ENCODE data around the gene ZSWIM4. TPM values are rescaled to one million over a fixed set of nuclear protein-coding genes. Genes with fewer than 3 reads are reported as not detected.

The ZSWIM4 gene
- total RNA-seq, 1 donor = 9.0 TPM

DNA sequence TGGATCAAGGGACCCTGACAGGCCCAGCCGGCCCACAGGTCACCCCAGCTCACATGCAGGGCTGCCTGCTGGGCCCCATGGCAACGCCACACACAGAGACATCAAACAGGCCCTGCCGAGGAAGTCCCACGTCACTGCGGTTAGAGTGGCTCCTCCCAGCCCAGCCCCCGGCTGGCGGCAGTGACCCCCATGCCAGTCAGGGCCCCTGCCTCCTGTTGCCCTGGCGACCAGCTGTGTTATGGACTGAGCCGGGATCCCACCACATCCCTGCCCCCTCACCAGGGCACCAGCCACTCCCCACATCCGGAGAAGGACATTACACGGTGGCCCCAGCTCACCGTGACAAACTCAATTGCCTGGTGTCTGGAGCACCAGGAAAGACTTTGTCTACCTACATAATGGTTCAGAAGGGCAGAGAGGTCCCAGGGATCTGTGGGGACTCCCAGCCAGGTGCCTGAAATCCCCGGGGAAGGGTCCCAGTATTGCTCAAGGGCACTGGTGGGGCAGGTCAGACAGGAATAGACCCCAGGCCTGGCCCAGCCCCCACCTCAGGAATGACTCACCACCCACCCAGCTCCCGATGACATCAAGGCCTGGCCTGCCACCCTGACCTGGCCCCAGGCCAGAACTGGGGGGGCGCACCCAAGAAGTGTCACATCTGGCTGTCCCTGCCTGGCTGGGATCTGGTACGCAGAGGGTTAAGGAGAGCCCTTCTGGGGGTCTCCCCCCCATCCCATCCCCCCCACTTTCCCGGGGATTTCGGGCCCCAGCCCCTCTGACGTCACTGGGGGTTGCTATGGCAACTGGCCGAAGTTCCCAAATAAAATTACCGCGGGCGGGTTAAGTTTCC lies 51.5 kb downstream of the ZSWIM4 start:
- Histone ChIP-seq H2AFZ (ENCODE audit: low read length) (no peak overlapping the region), H3K4me1 (ENCODE audit: insufficient read depth, low read length) (peaks cover 49% of the 10 kb centered on the region), H3K9me3 (ENCODE audit: low read depth, low read length) (no peaks in the 10 kb centered on the region), H3K27me3 (ENCODE audit: insufficient read depth, low read length) (no peaks in the 10 kb centered on the region), H3K79me2 (ENCODE audit: insufficient read depth, low read length) (peaks cover 13% of the 10 kb centered on the region), H4K20me1 (ENCODE audit: insufficient read depth, low read length) (peaks cover 2% of the 10 kb centered on the region), H3K4me2 (ENCODE audit: insufficient read depth, low read length) (peak overlapping the region; percentile 88), H3K27ac (ENCODE audit: low read depth, low read length) (peak overlapping the region; percentile 100), H3K36me3 (ENCODE audit: insufficient read depth, low read length) (no peaks in the 10 kb centered on the region), H3K4me3 (ENCODE audit: insufficient read depth, low read length) (peak overlapping the region; percentile 75)
- peak; percentile 99 for DNase-seq (ENCODE audit: insufficient read length, low spot score, missing footprints)
- TF ChIP-seq CTCF (IDR thresholded peaks at IDR 0.05; ENCODE audit: extremely low read depth, low read depth, low read length) = no peak

- peak; percentile 99 for DNase-seq (ENCODE audit: insufficient read length, low spot score, missing footprints)
- H3K27ac ChIP-seq (ENCODE audit: low read depth, low read length) = peak overlapping the region; percentile 100
- peak overlapping the region; percentile 75 for H3K4me3 ChIP-seq (ENCODE audit: insufficient read depth, low read length)
- no peak for TF ChIP-seq CTCF (IDR thresholded peaks at IDR 0.05; ENCODE audit: extremely low read depth, low read depth, low read length)
- H3K36me3 ChIP-seq (ENCODE audit: insufficient read depth, low read length) = no peaks in the 10 kb centered on the region
- peaks cover 5% of the 10 kb centered on the region for H3K79me2 ChIP-seq (ENCODE audit: insufficient read depth, low read length)
- no peaks in the 10 kb centered on the region for H3K9me3 ChIP-seq (ENCODE audit: low read depth, low read length)
- H4K20me1 ChIP-seq (ENCODE audit: insufficient read depth, low read length) = no peaks in the 10 kb centered on the region
- H3K4me1 ChIP-seq (ENCODE audit: insufficient read depth, low read length) = peaks cover 58% of the 10 kb centered on the region
- no peaks in the 10 kb centered on the region for H3K27me3 ChIP-seq (ENCODE audit: insufficient read depth, low read length)
- peak overlapping the region; percentile 88 for H3K4me2 ChIP-seq (ENCODE audit: insufficient read depth, low read length)
- no peak overlapping the region for H2AFZ ChIP-seq (ENCODE audit: low read length)
Measured at GRCh38 chr19:13847407-13848339, 52.4 kb downstream of the ZSWIM4 start.

DNA sequence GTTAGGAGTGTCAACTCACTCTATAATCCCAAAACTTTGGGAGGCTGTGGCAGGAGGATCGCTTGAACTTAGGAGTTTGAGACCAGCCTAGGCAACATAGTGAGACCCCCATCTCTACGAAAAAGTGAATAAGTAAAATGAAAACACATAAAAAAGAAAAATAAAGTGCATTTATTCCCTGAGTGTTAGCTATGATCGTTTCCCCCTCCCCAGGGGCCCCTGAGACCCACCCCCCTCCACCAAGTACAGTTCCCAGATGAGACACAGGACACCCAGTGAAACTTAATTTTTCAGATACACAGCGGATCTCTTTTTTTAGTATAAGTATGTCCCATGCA lies 53.1 kb downstream of the ZSWIM4 start:
- no peaks in the 10 kb centered on the region for H4K20me1 ChIP-seq (ENCODE audit: insufficient read depth, low read length)
- no peak overlapping the region for H2AFZ ChIP-seq (ENCODE audit: low read length)
- H3K79me2 ChIP-seq (ENCODE audit: insufficient read depth, low read length) = peaks cover under 1% of the 10 kb centered on the region
- no peaks in the 10 kb centered on the region for H3K27me3 ChIP-seq (ENCODE audit: insufficient read depth, low read length)
- no peaks in the 10 kb centered on the region for H3K9me3 ChIP-seq (ENCODE audit: low read depth, low read length)
- H3K4me1 ChIP-seq (ENCODE audit: insufficient read depth, low read length) = peaks cover 60% of the 10 kb centered on the region
- no peak overlapping the region for H3K4me3 ChIP-seq (ENCODE audit: insufficient read depth, low read length)
- peak; percentile 11 for DNase-seq (ENCODE audit: insufficient read length, low spot score, missing footprints)
- no peaks in the 10 kb centered on the region for H3K36me3 ChIP-seq (ENCODE audit: insufficient read depth, low read length)
- TF ChIP-seq CTCF (IDR thresholded peaks at IDR 0.05; ENCODE audit: extremely low read depth, low read depth, low read length) = no peak
- H3K27ac ChIP-seq (ENCODE audit: low read depth, low read length) = peak overlapping the region; percentile 100
- no peak overlapping the region for H3K4me2 ChIP-seq (ENCODE audit: insufficient read depth, low read length)

Data from osteoblast (primary cell).